Activated CD4-positive, alpha-beta T cell treated with anti-CD3 and anti-CD28 coated beads, Interleukin-2, amount 10 ng/mL, durations not matched to agents 24 days and 14 days (primary cell): ENCODE results near the gene FKRP. TPM values are rescaled to one million over a fixed set of nuclear protein-coding genes. Genes with fewer than 3 reads are reported as not detected.
"Not testable (repeated sequence)": the region's sequence is repeated elsewhere in the genome, so short reads cannot be mapped to it uniquely, and the experiment has no call there.

Experiments used
- DNase-seq: peaks from one replicate; pipeline ENCODE4 v3.0.0; 2022
- H3K27ac Mint-ChIP-seq: one replicate; pipeline ENCODE4 v1.8.0; 2022; ENCODE audit warnings: mild to moderate bottlenecking, mixed read lengths
- H3K27me3 Mint-ChIP-seq: one replicate; pipeline ENCODE4 v1.8.0; 2022; ENCODE audit warnings: mixed read lengths
- H3K36me3 Mint-ChIP-seq: one replicate; pipeline ENCODE4 v1.8.0; 2022; ENCODE audit warnings: low read depth, mild to moderate bottlenecking, mixed read lengths
- H3K4me1 Mint-ChIP-seq: one replicate; pipeline ENCODE4 v1.8.0; 2021; ENCODE audit warnings: mixed read lengths
- H3K4me3 Mint-ChIP-seq: one replicate; pipeline ENCODE4 v1.8.0; 2022; ENCODE audit warnings: mild to moderate bottlenecking, moderate library complexity, mixed read lengths
- H3K9me3 Mint-ChIP-seq: one replicate; pipeline ENCODE4 v1.8.0; 2021; ENCODE audit warnings: mixed read lengths
- intact Hi-C: fragments of 100-400 bp; cut with micrococcal nuclease; formaldehyde crosslinking; loops from one replicate; pipeline ENCODE4 v1.15.1; 2023
- total RNA-seq: library from RNA; stranded (reverse); gene quantifications from 2 replicates; pipeline ENCODE4 v1.2.3, GENCODE V29; 2022

The FKRP gene
- total RNA-seq, 1 donor from 2014 or later: 20.8 TPM

- Mint-ChIP-seq H3K36me3 (peaks cover 12% of the 10 kb centered on the region), H3K27ac (peak within 1 kb of the TSS; percentile 91), H3K4me1 (peaks cover 34% of the 10 kb centered on the region), H3K27me3 (no peaks in the 10 kb centered on the region), H3K4me3 (peak within 1 kb of the TSS; percentile 93), H3K9me3 (no peaks in the 10 kb centered on the region)
- intact Hi-C loops: loop anchor here (5.0 kb wide), 1 partner anchor 34 kb away; no protein-coding TSS in a partner anchor
- DNase-seq: peak; percentile 87
These were observed 612 bp downstream of the FKRP start, which contains the start of gene STRN4 for GRCh38 chr19:46746281-46747057. STRN4 (minus strand) TSS chr19:46746450; CDS start chr19:46746430, 20 bp downstream.

GRCh38 chr19:46748325-46749109, 2.7 kb downstream of the FKRP start:
- intact Hi-C loops: loop anchor here (5.0 kb wide), 1 partner anchor 36 kb away; no protein-coding TSS in a partner anchor

GRCh38 chr19:46753420-46754155, 7.7 kb downstream of the FKRP start:
- no peak overlapping the region for H3K4me3 Mint-ChIP-seq
- H3K9me3 Mint-ChIP-seq: no peaks in the 10 kb centered on the region
- peaks cover 10% of the 10 kb centered on the region for H3K36me3 Mint-ChIP-seq
- H3K27ac Mint-ChIP-seq: no peak overlapping the region
- no peaks in the 10 kb centered on the region for H3K27me3 Mint-ChIP-seq
- intact Hi-C loops: loop anchor here (2.0 kb wide), 1 partner anchor 225 kb away; no protein-coding TSS in a partner anchor
- peak; percentile 92 for DNase-seq
- H3K4me1 Mint-ChIP-seq: peaks cover 13% of the 10 kb centered on the region

More at GRCh38 chr19:46748325-46749109, 2.7 kb downstream of the FKRP start:
- peaks cover 27% of the 10 kb centered on the region for H3K4me1 Mint-ChIP-seq
- DNase-seq: peak; percentile 92
- H3K27ac Mint-ChIP-seq: peak overlapping the region; percentile 51
- H3K4me3 Mint-ChIP-seq: peak overlapping the region; percentile 32
- no peaks in the 10 kb centered on the region for H3K27me3 Mint-ChIP-seq
- H3K9me3 Mint-ChIP-seq: no peaks in the 10 kb centered on the region
- peaks cover 8% of the 10 kb centered on the region for H3K36me3 Mint-ChIP-seq

- intact Hi-C loops: no loop called here
- H3K27me3 Mint-ChIP-seq: no peaks in the 10 kb centered on the region
- peaks cover 11% of the 10 kb centered on the region for H3K4me1 Mint-ChIP-seq
- H3K9me3 Mint-ChIP-seq: no peaks in the 10 kb centered on the region
- no peak for DNase-seq
- peaks cover 6% of the 10 kb centered on the region for H3K36me3 Mint-ChIP-seq
- H3K27ac Mint-ChIP-seq: no peak overlapping the region
- H3K4me3 Mint-ChIP-seq: no peak overlapping the region
These were observed 9.4 kb downstream of the FKRP start for GRCh38 chr19:46755077-46755852.

- H3K4me1 Mint-ChIP-seq: peaks cover 11% of the 10 kb centered on the region
- H3K27me3 Mint-ChIP-seq: no peaks in the 10 kb centered on the region
- H3K9me3 Mint-ChIP-seq: no peaks in the 10 kb centered on the region
- DNase-seq: no peak
- no peak overlapping the region for H3K27ac Mint-ChIP-seq
- H3K36me3 Mint-ChIP-seq: peaks cover 6% of the 10 kb centered on the region
- intact Hi-C loops: loop anchor here (2.0 kb wide), 1 partner anchor 235 kb away; no protein-coding TSS in a partner anchor
- H3K4me3 Mint-ChIP-seq: no peak overlapping the region
These were observed 10.1 kb downstream of the FKRP start for GRCh38 chr19:46755853-46756543.

- no peak overlapping the region for H3K4me3 Mint-ChIP-seq
- intact Hi-C loops: loop anchor here (2.0 kb wide), 1 partner anchor 234 kb away; no protein-coding TSS in a partner anchor
- H3K4me1 Mint-ChIP-seq: peaks cover 11% of the 10 kb centered on the region
- H3K36me3 Mint-ChIP-seq: peaks cover 6% of the 10 kb centered on the region
- H3K9me3 Mint-ChIP-seq: no peaks in the 10 kb centered on the region
- H3K27ac Mint-ChIP-seq: no peak overlapping the region
- no peak for DNase-seq
- H3K27me3 Mint-ChIP-seq: no peaks in the 10 kb centered on the region
These were observed 10.7 kb downstream of the FKRP start for GRCh38 chr19:46756544-46756888.

GRCh38 chr19:46759206-46759605, 13.3 kb downstream of the FKRP start:
- intact Hi-C loops: no loop called here
- no peaks in the 10 kb centered on the region for H3K9me3 Mint-ChIP-seq
- DNase-seq: no peak
- H3K27me3 Mint-ChIP-seq: no peaks in the 10 kb centered on the region
- no peak overlapping the region for H3K27ac Mint-ChIP-seq
- peaks cover 3% of the 10 kb centered on the region for H3K4me1 Mint-ChIP-seq
- no peak overlapping the region for H3K4me3 Mint-ChIP-seq
- H3K36me3 Mint-ChIP-seq: peaks cover 5% of the 10 kb centered on the region

GRCh38 chr19:46759817-46760333, 14.0 kb downstream of the FKRP start:
- no peak for DNase-seq
- H3K27ac Mint-ChIP-seq: no peak overlapping the region
- H3K4me3 Mint-ChIP-seq: no peak overlapping the region
- H3K4me1 Mint-ChIP-seq: peaks cover 3% of the 10 kb centered on the region
- peaks cover 5% of the 10 kb centered on the region for H3K36me3 Mint-ChIP-seq
- intact Hi-C loops: no loop called here
- H3K27me3 Mint-ChIP-seq: no peaks in the 10 kb centered on the region
- no peaks in the 10 kb centered on the region for H3K9me3 Mint-ChIP-seq

- no peak for DNase-seq
- peaks cover 3% of the 10 kb centered on the region for H3K4me1 Mint-ChIP-seq
- peaks cover 5% of the 10 kb centered on the region for H3K36me3 Mint-ChIP-seq
- H3K27ac Mint-ChIP-seq: no peak overlapping the region
- no peaks in the 10 kb centered on the region for H3K9me3 Mint-ChIP-seq
- H3K27me3 Mint-ChIP-seq: no peaks in the 10 kb centered on the region
- H3K4me3 Mint-ChIP-seq: no peak overlapping the region
- intact Hi-C loops: no loop called here
These were observed 14.5 kb downstream of the FKRP start for GRCh38 chr19:46760363-46760762.

- intact Hi-C loops, H3K27me3 Mint-ChIP-seq, H3K9me3 Mint-ChIP-seq, H3K4me1 Mint-ChIP-seq, H3K36me3 Mint-ChIP-seq, DNase-seq, H3K27ac Mint-ChIP-seq, H3K4me3 Mint-ChIP-seq: not testable (repeated sequence)
These were observed 15.0 kb downstream of the FKRP start for GRCh38 chr19:46760897-46761296.

- Mint-ChIP-seq H3K36me3 (peaks cover 4% of the 10 kb centered on the region), H3K4me3 (no peak overlapping the region), H3K27ac (no peak overlapping the region), H3K9me3 (no peaks in the 10 kb centered on the region), H3K4me1 (peaks cover 3% of the 10 kb centered on the region), H3K27me3 (no peaks in the 10 kb centered on the region)
- DNase-seq: no peak
- intact Hi-C loops: no loop called here
These were observed 15.6 kb downstream of the FKRP start for GRCh38 chr19:46761418-46761831.

GRCh38 chr19:46762245-46762890, 16.5 kb downstream of the FKRP start:
- Mint-ChIP-seq H3K9me3 (no peaks in the 10 kb centered on the region), H3K36me3 (peaks cover 3% of the 10 kb centered on the region), H3K4me3 (no peak overlapping the region), H3K4me1 (peaks cover 5% of the 10 kb centered on the region), H3K27ac (no peak overlapping the region), H3K27me3 (no peaks in the 10 kb centered on the region)
- intact Hi-C loops: no loop called here
- DNase-seq: no peak
